Measurements from ENCODE around the gene MLH1. TPM values are rescaled to one million over a fixed set of nuclear protein-coding genes. Genes with fewer than 3 reads are reported as not detected.

Gene MLH1
- total RNA-seq, 1 experiment from 2014 or later: 50.6 TPM

DNA sequence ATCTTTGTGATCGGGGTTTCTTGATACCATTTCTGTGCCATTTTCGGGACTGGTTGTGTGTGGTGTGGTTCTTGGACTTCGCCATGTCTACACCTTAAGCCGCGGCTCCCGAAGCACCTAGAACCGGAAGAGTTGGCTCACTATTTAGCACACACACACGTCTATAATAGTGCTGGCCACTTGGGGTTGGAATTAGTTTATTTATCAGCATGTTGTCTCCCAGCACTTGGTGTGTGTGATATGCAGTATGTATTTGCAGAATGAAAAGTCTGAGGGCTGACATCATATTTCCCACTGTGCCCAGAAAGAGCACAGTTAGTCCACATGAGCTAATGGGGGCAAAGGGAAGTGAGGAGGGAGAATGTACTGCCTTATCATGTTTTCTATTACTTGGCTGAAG lies 23.6 kb downstream of the MLH1 start:
- peaks cover 82% of the 10 kb centered on the region for H3K36me3 ChIP-seq (ENCODE audit: insufficient read depth, low read length, poor library complexity, severe bottlenecking)
- H3K4me1 ChIP-seq (ENCODE audit: insufficient read depth, low read length, poor library complexity, severe bottlenecking): no peaks in the 10 kb centered on the region
- no TSS peak for BruUV-seq (replicated peaks)
- TF ChIP-seq EZH2 (IDR thresholded peaks at IDR 0.05; ENCODE audit: borderline replicate concordance, low read depth, low read length, poor library complexity, severe bottlenecking): no peak
- TF ChIP-seq, protein P1, sequence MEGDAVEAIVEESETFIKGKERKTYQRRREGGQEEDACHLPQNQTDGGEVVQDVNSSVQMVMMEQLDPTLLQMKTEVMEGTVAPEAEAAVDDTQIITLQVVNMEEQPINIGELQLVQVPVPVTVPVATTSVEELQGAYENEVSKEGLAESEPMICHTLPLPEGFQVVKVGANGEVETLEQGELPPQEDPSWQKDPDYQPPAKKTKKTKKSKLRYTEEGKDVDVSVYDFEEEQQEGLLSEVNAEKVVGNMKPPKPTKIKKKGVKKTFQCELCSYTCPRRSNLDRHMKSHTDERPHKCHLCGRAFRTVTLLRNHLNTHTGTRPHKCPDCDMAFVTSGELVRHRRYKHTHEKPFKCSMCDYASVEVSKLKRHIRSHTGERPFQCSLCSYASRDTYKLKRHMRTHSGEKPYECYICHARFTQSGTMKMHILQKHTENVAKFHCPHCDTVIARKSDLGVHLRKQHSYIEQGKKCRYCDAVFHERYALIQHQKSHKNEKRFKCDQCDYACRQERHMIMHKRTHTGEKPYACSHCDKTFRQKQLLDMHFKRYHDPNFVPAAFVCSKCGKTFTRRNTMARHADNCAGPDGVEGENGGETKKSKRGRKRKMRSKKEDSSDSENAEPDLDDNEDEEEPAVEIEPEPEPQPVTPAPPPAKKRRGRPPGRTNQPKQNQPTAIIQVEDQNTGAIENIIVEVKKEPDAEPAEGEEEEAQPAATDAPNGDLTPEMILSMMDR (conservative IDR thresholded peaks at IDR 0.05; ENCODE audit: low read depth, low read length): no peak
- H3K27ac ChIP-seq (ENCODE audit: low read depth, low read length, poor library complexity, severe bottlenecking): no peak overlapping the region
- CTCF ChIA-PET: no interaction called here
- POLR2A ChIA-PET (ENCODE audit: low non-redundant PET): no interaction called here
- H3K27me3 ChIP-seq (replicated peaks; ENCODE audit: insufficient read depth, low read depth, low read length, poor library complexity): no peaks in the 10 kb centered on the region
- intact Hi-C loops (cut with micrococcal nuclease; ENCODE audit: unreplicated experiment): no loop called here
- H3K4me3 ChIP-seq (ENCODE audit: low read depth, low read length, poor library complexity, severe bottlenecking): no peak overlapping the region
- no peak for DNase-seq (ENCODE audit: low spot score)
- H3K9me3 ChIP-seq (ENCODE audit: low read depth, low read length, poor library complexity, severe bottlenecking): no peaks in the 10 kb centered on the region

DNA sequence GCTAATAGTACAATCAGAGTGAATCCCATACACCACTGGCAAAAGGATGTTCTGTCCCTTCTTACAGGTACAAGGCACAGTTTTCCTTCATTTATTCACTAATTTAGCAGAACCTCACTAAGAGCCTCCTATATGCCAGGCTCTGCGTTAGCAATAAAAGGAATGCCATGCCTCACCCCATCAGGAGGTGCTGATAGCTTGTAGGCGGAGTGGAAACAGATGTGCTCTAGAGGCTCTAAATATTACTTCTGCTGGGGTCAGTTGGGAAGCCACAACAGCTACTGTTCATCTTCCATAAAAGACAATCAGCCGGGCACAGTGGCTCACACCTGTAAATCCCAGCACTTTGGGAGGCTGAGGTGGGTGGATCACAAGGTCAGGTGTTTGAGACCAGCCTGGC lies 24.4 kb downstream of the MLH1 start:
- H3K9me3 ChIP-seq (ENCODE audit: low read depth, low read length, poor library complexity, severe bottlenecking): no peaks in the 10 kb centered on the region
- H3K4me1 ChIP-seq (ENCODE audit: insufficient read depth, low read length, poor library complexity, severe bottlenecking): no peaks in the 10 kb centered on the region
- intact Hi-C loops (cut with micrococcal nuclease; ENCODE audit: unreplicated experiment): no loop called here
- H3K4me3 ChIP-seq (ENCODE audit: low read depth, low read length, poor library complexity, severe bottlenecking): no peak overlapping the region
- CTCF ChIA-PET: no interaction called here
- POLR2A ChIA-PET (ENCODE audit: low non-redundant PET): no interaction called here
- no TSS peak for BruUV-seq (replicated peaks)
- TF ChIP-seq, protein P1 (conservative IDR thresholded peaks at IDR 0.05; ENCODE audit: low read depth, low read length): no peak
- TF ChIP-seq EZH2 (IDR thresholded peaks at IDR 0.05; ENCODE audit: borderline replicate concordance, low read depth, low read length, poor library complexity, severe bottlenecking): no peak
- DNase-seq (ENCODE audit: low spot score): no peak
- H3K36me3 ChIP-seq (ENCODE audit: insufficient read depth, low read length, poor library complexity, severe bottlenecking): peaks cover 80% of the 10 kb centered on the region
- H3K27ac ChIP-seq (ENCODE audit: low read depth, low read length, poor library complexity, severe bottlenecking): no peak overlapping the region
- no peaks in the 10 kb centered on the region for H3K27me3 ChIP-seq (replicated peaks; ENCODE audit: insufficient read depth, low read depth, low read length, poor library complexity)

DNA sequence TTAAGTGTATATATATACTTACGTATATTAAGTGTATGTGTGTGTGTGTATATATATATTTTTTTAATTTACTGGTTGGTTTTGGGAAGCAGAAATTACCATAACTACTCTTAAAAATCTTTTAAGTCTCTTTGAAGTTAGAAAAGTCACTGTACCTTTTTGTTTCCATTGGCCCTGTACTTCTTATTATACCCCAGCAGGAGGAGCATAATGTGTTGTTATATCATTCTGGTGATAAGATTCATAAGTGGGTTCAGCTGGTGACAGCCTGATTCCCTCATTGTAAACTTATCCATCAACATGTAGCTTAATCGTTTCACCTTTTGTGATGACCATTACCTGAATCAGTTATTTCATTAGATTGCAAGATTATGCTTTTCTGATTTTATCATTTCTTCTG lies 30.8 kb downstream of the MLH1 start:
- peak; percentile 38 for DNase-seq (ENCODE audit: low spot score)
- Histone ChIP-seq H3K9me3 (ENCODE audit: low read depth, low read length, poor library complexity, severe bottlenecking) (no peaks in the 10 kb centered on the region), H3K27ac (ENCODE audit: low read depth, low read length, poor library complexity, severe bottlenecking) (no peak overlapping the region), H3K4me1 (ENCODE audit: insufficient read depth, low read length, poor library complexity, severe bottlenecking) (no peaks in the 10 kb centered on the region), H3K36me3 (ENCODE audit: insufficient read depth, low read length, poor library complexity, severe bottlenecking) (peaks cover 76% of the 10 kb centered on the region), H3K4me3 (ENCODE audit: low read depth, low read length, poor library complexity, severe bottlenecking) (no peak overlapping the region), H3K27me3 (replicated peaks; ENCODE audit: insufficient read depth, low read depth, low read length, poor library complexity) (no peaks in the 10 kb centered on the region)
- BruUV-seq (replicated peaks): no TSS peak
- intact Hi-C loops (cut with micrococcal nuclease; ENCODE audit: unreplicated experiment): loop anchor here (2.0 kb wide), 1 partner anchor 189 kb away; no protein-coding TSS in a partner anchor
- ChIA-PET POLR2A (ENCODE audit: low non-redundant PET) (no interaction called here), CTCF (interaction anchor here (0.6 kb wide), 1 partner anchor 189 kb away, joined by 5 read pairs; no protein-coding TSS in a partner anchor)
- TF ChIP-seq, protein P1 (conservative IDR thresholded peaks at IDR 0.05; ENCODE audit: low read depth, low read length): peak; percentile 49
- no peak for TF ChIP-seq EZH2 (IDR thresholded peaks at IDR 0.05; ENCODE audit: borderline replicate concordance, low read depth, low read length, poor library complexity, severe bottlenecking)
